K562 (cell line): Measurements from ENCODE around the gene PGAM2. TPM values are rescaled to one million over a fixed set of nuclear protein-coding genes. Genes with fewer than 3 reads are reported as not detected.

ENCODE experiments used
- BRCA1 ChIP-seq, 2 experiments: fragments of 450-650 bp in 1 of 2; sonication (generic) in 1 of 2; formaldehyde crosslinking in 1 of 2; IDR thresholded peaks; 2 replicates each; pipeline versions ENCODE4 v1.5.0 to v1.6.1; 2017 to 2020; ENCODE audit warnings: mild to moderate bottlenecking in 1 of 2, missing genetic modification reagents in 1 of 2
- CBX8 ChIP-seq: fragments of 200-600 bp; sonication (generic); IDR thresholded peaks from 2 replicates; pipeline ENCODE4 v1.6.1; 2012; ENCODE audit warnings: borderline replicate concordance, mixed run types, low read depth, mild to moderate bottlenecking, moderate library complexity, mixed read lengths, low read length, control low read depth, inconsistent platforms; ENCODE audit not compliant: poor library complexity, severe bottlenecking; ENCODE audit errors: extremely low read depth
- KAT2B ChIP-seq: IDR thresholded peaks from one replicate; pipeline ENCODE4 v1.6.1; 2012; ENCODE audit warnings: low read depth, mild to moderate bottlenecking, control low read depth, inconsistent platforms, low read length, moderate library complexity
- MAZ ChIP-seq, 2 experiments: fragments of 450-650 bp in 1 of 2; sonication (generic) in 1 of 2; formaldehyde crosslinking; IDR thresholded peaks in 1 of 2; conservative IDR thresholded peaks in 1 of 2; 2 replicates each; pipeline versions ENCODE4 v1.4.0 to v1.5.0; 2020; ENCODE audit warnings: mild to moderate bottlenecking in 1 of 2, missing genetic modification reagents in 1 of 2
- NCOA6 ChIP-seq: fragments of 450-650 bp; IDR thresholded peaks from 2 replicates; pipeline ENCODE4 v1.6.1; 2017; ENCODE audit warnings: mild to moderate bottlenecking
- POLR3A ChIP-seq: IDR thresholded peaks from 2 replicates; pipeline ENCODE4 v1.6.1; 2011; ENCODE audit warnings: borderline replicate concordance, mild to moderate bottlenecking, moderate library complexity; ENCODE audit not compliant: insufficient read length, insufficient read depth; ENCODE audit errors: extremely low read depth
- SMC3 ChIP-seq: conservative IDR thresholded peaks from 2 replicates; pipeline ENCODE4 v1.6.1; 2011; ENCODE audit warnings: low read depth, low read length, improper control_type of control experiment; ENCODE audit not compliant: insufficient read depth
- TCF3 ChIP-seq: sonication (generic); formaldehyde crosslinking; IDR thresholded peaks from 2 replicates; pipeline ENCODE4 v1.4.0; 2020; ENCODE audit warnings: mild to moderate bottlenecking, missing genetic modification reagents
- XRCC5 ChIP-seq: fragments of 200-400 bp; formaldehyde crosslinking; IDR thresholded peaks from 2 replicates; pipeline ENCODE4 v1.6.1; 2017; ENCODE audit warnings: low read depth, mild to moderate bottlenecking, low read length
- polyA plus RNA-seq, 8 experiments: library from polyadenylated mRNA; depleted of rRNA in 4 of 8; stranded (reverse) in 5 of 8; unstranded in 3 of 8; fragments of >200 nt; fragmentation: Nextera tagmentation in 2 of 8; fragmentation: Illumina TruSeq in 1 of 8; extraction: Ambion mirVana in 2 of 8; extraction: Trizol in 1 of 8; gene quantifications; 2 replicates each; pipeline versions ENCODE4 v1.2.1 to v1.2.3, GENCODE V29; 2011 to 2014; ENCODE audit warnings: inconsistent platforms in 1 of 8, missing spikeins in 1 of 8
- total RNA-seq, 7 experiments: library from RNA; depleted of rRNA in 6 of 7; stranded (reverse); fragments of >200 nt in 6 of 7; fragmentation: Illumina TruSeq in 2 of 7; extraction: Trizol in 2 of 7; gene quantifications; 2 replicates each; pipeline versions ENCODE4 v1.2.1 to v1.2.3, GENCODE V29; 2011 to 2021; ENCODE audit warnings: low replicate concordance in 1 of 7
- TF ChIP-seq, protein P1 (sequence below), 3 experiments: IDR thresholded peaks in 2 of 3; conservative IDR thresholded peaks in 1 of 3; 2 replicates each; pipeline ENCODE4 v1.5.1; 2011 to 2012; ENCODE audit warnings: low read length in 3 of 3, mild to moderate bottlenecking in 3 of 3, control low read depth in 2 of 3, improper control_type of control experiment in 1 of 3, inconsistent platforms in 1 of 3, low read depth in 1 of 3, mixed read lengths in 1 of 3, moderate library complexity in 1 of 3; ENCODE audit not compliant: insufficient read depth in 2 of 3
- TF ChIP-seq, protein P2 (sequence below): fragments of 250-450 bp; sonication (Bioruptor Pico); IDR thresholded peaks from 2 replicates; pipeline ENCODE4 v1.5.0; 2021
- TF ChIP-seq, protein P3 (sequence below): sonication (generic); formaldehyde crosslinking; IDR thresholded peaks from 2 replicates; pipeline ENCODE4 v1.8.0; 2022; ENCODE audit warnings: mild to moderate bottlenecking, missing genetic modification reagents, borderline replicate concordance
- TF ChIP-seq, protein P4 (sequence below): fragments of 450-650 bp; formaldehyde crosslinking; IDR thresholded peaks from 2 replicates; pipeline ENCODE4 v1.4.0; 2020; ENCODE audit warnings: mild to moderate bottlenecking, mixed read lengths
- TF ChIP-seq, protein P5 (sequence below): fragments of 250-450 bp; sonication (Bioruptor Pico); IDR thresholded peaks from 2 replicates; pipeline ENCODE4 v1.9.0; 2021; ENCODE audit warnings: mild to moderate bottlenecking
- TF ChIP-seq, protein P6 (sequence below): IDR thresholded peaks from 2 replicates; pipeline ENCODE4 v1.6.1; 2011; ENCODE audit warnings: borderline replicate concordance, low read depth, mild to moderate bottlenecking, moderate library complexity, low read length; ENCODE audit not compliant: insufficient read depth, poor library complexity, severe bottlenecking

PGAM2 gene
- total and polyA plus RNA-seq, 9 of the 15 experiments (the other 6 are each of a cell fraction or from before 2014, with no cell fraction given) = not detected

DNA sequence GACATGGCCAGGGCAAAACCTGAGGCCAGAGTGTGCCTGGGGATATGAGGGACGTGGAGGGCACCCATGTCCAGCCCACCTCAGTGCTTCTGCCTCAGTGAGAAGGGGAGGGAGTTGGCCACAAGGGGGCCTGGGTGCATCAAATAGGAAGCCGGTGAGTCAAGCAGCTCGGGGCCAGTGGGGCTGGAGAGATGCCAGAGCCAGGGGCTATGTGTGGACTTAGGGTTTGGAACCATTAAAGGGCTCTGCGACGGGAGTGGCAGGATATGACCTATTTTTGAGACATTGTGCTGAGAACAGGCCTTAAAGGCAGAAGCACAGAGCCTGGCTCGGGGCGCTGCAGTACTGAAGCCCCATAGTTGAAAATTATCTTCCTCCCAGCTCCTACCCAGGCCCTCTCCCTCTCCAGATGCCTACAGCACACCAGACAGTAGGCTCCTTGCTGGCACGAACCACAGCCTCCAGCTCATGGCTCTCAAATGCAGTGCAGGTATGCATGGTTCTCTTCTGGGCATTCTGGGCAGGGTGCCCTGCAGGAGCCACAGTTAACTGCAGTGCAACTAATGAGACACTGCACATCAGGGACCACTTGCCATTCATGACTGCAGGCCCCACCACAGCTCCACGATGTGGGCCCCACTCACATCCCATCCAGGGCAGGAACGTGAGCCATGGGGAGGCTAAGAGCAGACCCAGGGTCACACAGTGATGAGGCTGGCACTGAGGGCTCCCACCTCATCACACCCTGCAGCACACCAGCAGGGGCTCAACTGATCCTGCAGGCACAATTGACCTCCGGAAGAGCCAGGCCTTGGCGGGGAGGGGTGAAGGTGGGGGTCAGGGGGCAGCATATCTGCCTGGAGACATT, 7.2 kb upstream of the PGAM2 start (continued):
- TF ChIP-seq, protein P1, sequence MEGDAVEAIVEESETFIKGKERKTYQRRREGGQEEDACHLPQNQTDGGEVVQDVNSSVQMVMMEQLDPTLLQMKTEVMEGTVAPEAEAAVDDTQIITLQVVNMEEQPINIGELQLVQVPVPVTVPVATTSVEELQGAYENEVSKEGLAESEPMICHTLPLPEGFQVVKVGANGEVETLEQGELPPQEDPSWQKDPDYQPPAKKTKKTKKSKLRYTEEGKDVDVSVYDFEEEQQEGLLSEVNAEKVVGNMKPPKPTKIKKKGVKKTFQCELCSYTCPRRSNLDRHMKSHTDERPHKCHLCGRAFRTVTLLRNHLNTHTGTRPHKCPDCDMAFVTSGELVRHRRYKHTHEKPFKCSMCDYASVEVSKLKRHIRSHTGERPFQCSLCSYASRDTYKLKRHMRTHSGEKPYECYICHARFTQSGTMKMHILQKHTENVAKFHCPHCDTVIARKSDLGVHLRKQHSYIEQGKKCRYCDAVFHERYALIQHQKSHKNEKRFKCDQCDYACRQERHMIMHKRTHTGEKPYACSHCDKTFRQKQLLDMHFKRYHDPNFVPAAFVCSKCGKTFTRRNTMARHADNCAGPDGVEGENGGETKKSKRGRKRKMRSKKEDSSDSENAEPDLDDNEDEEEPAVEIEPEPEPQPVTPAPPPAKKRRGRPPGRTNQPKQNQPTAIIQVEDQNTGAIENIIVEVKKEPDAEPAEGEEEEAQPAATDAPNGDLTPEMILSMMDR (IDR thresholded peaks at IDR 0.05 in 2 of 3, conservative IDR thresholded peaks at IDR 0.05 in 1 of 3; ENCODE audit: insufficient read depth in 2 of 3, low read depth in 1 of 3, low read length in 3 of 3) = peak; percentile 77 to 87 (median 80)
- TF ChIP-seq, protein P2, sequence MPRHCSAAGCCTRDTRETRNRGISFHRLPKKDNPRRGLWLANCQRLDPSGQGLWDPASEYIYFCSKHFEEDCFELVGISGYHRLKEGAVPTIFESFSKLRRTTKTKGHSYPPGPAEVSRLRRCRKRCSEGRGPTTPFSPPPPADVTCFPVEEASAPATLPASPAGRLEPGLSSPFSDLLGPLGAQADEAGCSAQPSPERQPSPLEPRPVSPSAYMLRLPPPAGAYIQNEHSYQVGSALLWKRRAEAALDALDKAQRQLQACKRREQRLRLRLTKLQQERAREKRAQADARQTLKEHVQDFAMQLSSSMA (CRISPR knock-in tag) = no peak
- no peak for TF ChIP-seq KAT2B
- TF ChIP-seq, protein P3, sequence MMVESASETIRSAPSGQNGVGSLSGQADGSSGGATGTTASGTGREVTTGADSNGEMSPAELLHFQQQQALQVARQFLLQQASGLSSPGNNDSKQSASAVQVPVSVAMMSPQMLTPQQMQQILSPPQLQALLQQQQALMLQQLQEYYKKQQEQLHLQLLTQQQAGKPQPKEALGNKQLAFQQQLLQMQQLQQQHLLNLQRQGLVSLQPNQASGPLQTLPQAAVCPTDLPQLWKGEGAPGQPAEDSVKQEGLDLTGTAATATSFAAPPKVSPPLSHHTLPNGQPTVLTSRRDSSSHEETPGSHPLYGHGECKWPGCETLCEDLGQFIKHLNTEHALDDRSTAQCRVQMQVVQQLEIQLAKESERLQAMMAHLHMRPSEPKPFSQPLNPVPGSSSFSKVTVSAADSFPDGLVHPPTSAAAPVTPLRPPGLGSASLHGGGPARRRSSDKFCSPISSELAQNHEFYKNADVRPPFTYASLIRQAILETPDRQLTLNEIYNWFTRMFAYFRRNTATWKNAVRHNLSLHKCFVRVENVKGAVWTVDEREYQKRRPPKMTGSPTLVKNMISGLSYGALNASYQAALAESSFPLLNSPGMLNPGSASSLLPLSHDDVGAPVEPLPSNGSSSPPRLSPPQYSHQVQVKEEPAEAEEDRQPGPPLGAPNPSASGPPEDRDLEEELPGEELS = no peak
- TF ChIP-seq, protein P4, sequence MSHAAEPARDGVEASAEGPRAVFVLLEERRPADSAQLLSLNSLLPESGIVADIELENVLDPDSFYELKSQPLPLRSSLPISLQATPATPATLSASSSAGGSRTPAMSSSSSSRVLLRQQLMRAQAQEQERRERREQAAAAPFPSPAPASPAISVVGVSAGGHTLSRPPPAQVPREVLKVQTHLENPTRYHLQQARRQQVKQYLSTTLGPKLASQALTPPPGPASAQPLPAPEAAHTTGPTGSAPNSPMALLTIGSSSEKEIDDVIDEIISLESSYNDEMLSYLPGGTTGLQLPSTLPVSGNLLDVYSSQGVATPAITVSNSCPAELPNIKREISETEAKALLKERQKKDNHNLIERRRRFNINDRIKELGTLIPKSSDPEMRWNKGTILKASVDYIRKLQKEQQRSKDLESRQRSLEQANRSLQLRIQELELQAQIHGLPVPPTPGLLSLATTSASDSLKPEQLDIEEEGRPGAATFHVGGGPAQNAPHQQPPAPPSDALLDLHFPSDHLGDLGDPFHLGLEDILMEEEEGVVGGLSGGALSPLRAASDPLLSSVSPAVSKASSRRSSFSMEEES = no peak
- TF ChIP-seq MAZ (CRISPR knock-in tag; conservative IDR thresholded peaks at IDR 0.05 in 1 of 2, IDR thresholded peaks at IDR 0.05 in 1 of 2) = peak; percentile 22 to 55; a peak in 1 of 4 replicates
- TF ChIP-seq BRCA1 (IDR thresholded peaks at IDR 0.05) = no peak
- no peak for TF ChIP-seq BRCA1 (CRISPR knock-in tag; IDR thresholded peaks at IDR 0.05)
- TF ChIP-seq, protein P5, sequence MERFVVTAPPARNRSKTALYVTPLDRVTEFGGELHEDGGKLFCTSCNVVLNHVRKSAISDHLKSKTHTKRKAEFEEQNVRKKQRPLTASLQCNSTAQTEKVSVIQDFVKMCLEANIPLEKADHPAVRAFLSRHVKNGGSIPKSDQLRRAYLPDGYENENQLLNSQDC (CRISPR knock-in tag) = no peak
- TF ChIP-seq TCF3 = no peak
- TF ChIP-seq, protein P6, sequence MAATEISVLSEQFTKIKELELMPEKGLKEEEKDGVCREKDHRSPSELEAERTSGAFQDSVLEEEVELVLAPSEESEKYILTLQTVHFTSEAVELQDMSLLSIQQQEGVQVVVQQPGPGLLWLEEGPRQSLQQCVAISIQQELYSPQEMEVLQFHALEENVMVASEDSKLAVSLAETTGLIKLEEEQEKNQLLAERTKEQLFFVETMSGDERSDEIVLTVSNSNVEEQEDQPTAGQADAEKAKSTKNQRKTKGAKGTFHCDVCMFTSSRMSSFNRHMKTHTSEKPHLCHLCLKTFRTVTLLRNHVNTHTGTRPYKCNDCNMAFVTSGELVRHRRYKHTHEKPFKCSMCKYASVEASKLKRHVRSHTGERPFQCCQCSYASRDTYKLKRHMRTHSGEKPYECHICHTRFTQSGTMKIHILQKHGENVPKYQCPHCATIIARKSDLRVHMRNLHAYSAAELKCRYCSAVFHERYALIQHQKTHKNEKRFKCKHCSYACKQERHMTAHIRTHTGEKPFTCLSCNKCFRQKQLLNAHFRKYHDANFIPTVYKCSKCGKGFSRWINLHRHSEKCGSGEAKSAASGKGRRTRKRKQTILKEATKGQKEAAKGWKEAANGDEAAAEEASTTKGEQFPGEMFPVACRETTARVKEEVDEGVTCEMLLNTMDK = peak; percentile 81
- TF ChIP-seq XRCC5 = 0 out of 2 replicates have a peak, but pooled peaks have one; percentile 57
- peak; percentile 62 for TF ChIP-seq SMC3
- no peak for TF ChIP-seq POLR3A
- TF ChIP-seq CBX8 = no peak
- no peak for TF ChIP-seq NCOA6
